22Rv1 (cell line): Measurements from ENCODE around the gene F10.

Experiments used
- ZFX ChIP-seq: fragments of 450-650 bp; IDR thresholded peaks from 2 replicates; pipeline ENCODE4 v1.6.1; 2017; ENCODE audit warnings: antibody characterized with exemption, borderline replicate concordance
- TF ChIP-seq, protein P1 (sequence below): fragments of 450-650 bp; IDR thresholded peaks from 2 replicates; pipeline ENCODE4 v1.5.1; 2017; ENCODE audit warnings: mild to moderate bottlenecking

DNA sequence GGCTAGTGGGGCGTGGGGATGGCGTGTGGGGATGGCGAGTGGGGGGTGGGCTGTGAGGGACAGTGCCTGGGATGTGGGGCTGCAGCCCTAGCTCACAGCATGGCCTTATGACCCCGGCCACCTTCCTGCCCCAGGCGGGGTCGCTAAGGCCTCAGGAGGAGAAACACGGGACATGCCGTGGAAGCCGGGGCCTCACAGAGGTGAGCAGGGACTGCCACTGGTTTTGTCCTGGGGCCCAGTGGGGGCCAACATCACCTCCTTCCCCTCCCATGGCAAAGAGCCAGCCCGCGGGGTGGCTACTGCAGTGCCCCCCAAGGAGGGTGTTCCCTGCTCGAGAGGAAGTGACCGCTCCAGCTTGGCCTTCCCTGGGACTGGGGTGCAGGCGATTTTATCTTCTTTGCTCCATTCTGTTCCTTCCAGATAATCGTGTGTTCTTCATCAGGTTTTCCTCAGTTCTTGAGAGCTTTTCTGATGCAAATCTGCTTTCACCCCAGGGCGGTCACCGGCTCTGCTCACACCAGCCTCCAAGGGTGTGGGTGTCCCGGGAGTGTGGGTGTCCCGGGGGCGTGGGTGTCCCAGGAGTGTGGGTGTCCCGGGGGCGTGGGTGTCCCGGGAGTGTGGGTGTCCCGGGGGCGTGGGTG is 15.8 kb upstream of the F10 start:
- TF ChIP-seq, protein P1, sequence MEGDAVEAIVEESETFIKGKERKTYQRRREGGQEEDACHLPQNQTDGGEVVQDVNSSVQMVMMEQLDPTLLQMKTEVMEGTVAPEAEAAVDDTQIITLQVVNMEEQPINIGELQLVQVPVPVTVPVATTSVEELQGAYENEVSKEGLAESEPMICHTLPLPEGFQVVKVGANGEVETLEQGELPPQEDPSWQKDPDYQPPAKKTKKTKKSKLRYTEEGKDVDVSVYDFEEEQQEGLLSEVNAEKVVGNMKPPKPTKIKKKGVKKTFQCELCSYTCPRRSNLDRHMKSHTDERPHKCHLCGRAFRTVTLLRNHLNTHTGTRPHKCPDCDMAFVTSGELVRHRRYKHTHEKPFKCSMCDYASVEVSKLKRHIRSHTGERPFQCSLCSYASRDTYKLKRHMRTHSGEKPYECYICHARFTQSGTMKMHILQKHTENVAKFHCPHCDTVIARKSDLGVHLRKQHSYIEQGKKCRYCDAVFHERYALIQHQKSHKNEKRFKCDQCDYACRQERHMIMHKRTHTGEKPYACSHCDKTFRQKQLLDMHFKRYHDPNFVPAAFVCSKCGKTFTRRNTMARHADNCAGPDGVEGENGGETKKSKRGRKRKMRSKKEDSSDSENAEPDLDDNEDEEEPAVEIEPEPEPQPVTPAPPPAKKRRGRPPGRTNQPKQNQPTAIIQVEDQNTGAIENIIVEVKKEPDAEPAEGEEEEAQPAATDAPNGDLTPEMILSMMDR: no peak
- TF ChIP-seq ZFX: no peak
